RWPE2 (cell line): ENCODE data around the gene SORCS2.

Experiments
- ATAC-seq: fragments of 200-7000 bp; cut with Tn5 transposase; 3 replicates; pipeline ENCODE4 v1.9.1; 2021; ENCODE audit warnings: low read depth
- DNase-seq: peaks from one replicate; pipeline ENCODE4 v3.0.0-alpha.2; 2020; ENCODE audit warnings: low spot score
- H3K27ac ChIP-seq: fragments of 450-650 bp; 2 replicates; pipeline ENCODE4 v1.5.1; 2017; ENCODE audit warnings: mild to moderate bottlenecking; ENCODE audit not compliant: poor library complexity, severe bottlenecking
- H3K27me3 ChIP-seq: fragments of 250-450 bp; sonication (Bioruptor Pico); 2 replicates; pipeline ENCODE4 v1.5.1; 2021; ENCODE audit warnings: mild to moderate bottlenecking, moderate library complexity; ENCODE audit not compliant: insufficient read depth, poor library complexity, severe bottlenecking
- H3K36me3 ChIP-seq: fragments of 250-450 bp; sonication (Bioruptor Pico); 2 replicates; pipeline ENCODE4 v1.5.1; 2020; ENCODE audit warnings: low read depth, mild to moderate bottlenecking, moderate library complexity
- H3K4me1 ChIP-seq: fragments of 250-450 bp; sonication (Bioruptor Pico); 2 replicates; pipeline ENCODE4 v1.5.1; 2021; ENCODE audit warnings: mild to moderate bottlenecking, moderate library complexity; ENCODE audit not compliant: insufficient read depth, poor library complexity, severe bottlenecking
- H3K4me3 ChIP-seq: fragments of 250-450 bp; sonication (Bioruptor Pico); 2 replicates; pipeline ENCODE4 v1.5.1; 2021; ENCODE audit warnings: mild to moderate bottlenecking, moderate library complexity; ENCODE audit not compliant: severe bottlenecking
- H3K9me3 ChIP-seq: fragments of 250-450 bp; sonication (Bioruptor Pico); 2 replicates; pipeline ENCODE4 v1.5.1; 2021; ENCODE audit warnings: mild to moderate bottlenecking, moderate library complexity; ENCODE audit not compliant: severe bottlenecking
- TF ChIP-seq, protein P1 (sequence below): fragments of 450-650 bp; IDR thresholded peaks from one replicate; pipeline ENCODE4 v1.5.1; 2017; ENCODE audit warnings: mild to moderate bottlenecking, moderate library complexity; ENCODE audit not compliant: poor library complexity, severe bottlenecking

SORCS2 gene

DNA sequence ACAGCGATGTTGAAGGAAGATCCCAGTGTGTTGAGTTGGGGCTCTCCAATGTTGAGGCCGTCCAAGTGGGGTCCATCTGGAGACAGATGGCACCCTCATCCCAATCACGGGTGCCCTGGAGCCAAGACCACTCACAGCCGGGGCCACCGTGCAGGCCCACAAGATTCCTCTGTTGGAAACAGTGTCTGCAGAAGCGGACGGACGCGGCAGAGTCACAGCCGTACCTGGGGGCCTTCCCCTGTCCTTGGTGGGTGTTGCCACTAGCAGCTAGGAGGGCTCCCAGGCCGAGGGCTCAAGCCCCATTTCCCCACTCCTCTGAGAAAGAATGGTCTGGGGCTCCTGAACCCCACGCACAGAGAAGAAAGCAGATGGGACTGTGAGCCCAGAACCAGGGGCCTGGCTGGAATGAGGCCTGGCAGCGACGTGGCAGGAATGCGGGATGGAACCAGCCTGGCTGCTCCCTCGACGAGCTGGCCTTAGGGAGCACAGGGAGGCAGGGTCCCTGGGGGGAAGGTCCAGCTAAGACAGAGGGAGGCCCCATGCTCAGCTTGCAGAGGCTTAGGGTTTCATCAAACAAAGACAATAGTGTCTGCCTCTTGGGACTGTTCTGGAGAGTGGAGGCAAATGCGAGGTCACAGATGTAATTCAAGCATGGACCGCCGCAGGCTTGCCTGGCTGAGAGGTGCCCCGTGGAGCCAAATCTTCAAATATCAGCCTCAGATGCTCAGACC, 518.4 kb downstream of the SORCS2 start:
- Histone ChIP-seq H3K9me3 (no peaks in the 10 kb centered on the region), H3K4me1 (no peaks in the 10 kb centered on the region), H3K27ac (no peak overlapping the region), H3K36me3 (no peaks in the 10 kb centered on the region), H3K27me3 (no peaks in the 10 kb centered on the region), H3K4me3 (no peak overlapping the region)
- TF ChIP-seq, protein P1, sequence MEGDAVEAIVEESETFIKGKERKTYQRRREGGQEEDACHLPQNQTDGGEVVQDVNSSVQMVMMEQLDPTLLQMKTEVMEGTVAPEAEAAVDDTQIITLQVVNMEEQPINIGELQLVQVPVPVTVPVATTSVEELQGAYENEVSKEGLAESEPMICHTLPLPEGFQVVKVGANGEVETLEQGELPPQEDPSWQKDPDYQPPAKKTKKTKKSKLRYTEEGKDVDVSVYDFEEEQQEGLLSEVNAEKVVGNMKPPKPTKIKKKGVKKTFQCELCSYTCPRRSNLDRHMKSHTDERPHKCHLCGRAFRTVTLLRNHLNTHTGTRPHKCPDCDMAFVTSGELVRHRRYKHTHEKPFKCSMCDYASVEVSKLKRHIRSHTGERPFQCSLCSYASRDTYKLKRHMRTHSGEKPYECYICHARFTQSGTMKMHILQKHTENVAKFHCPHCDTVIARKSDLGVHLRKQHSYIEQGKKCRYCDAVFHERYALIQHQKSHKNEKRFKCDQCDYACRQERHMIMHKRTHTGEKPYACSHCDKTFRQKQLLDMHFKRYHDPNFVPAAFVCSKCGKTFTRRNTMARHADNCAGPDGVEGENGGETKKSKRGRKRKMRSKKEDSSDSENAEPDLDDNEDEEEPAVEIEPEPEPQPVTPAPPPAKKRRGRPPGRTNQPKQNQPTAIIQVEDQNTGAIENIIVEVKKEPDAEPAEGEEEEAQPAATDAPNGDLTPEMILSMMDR: no peak
- ATAC-seq: no peak
- DNase-seq: no peak

DNA sequence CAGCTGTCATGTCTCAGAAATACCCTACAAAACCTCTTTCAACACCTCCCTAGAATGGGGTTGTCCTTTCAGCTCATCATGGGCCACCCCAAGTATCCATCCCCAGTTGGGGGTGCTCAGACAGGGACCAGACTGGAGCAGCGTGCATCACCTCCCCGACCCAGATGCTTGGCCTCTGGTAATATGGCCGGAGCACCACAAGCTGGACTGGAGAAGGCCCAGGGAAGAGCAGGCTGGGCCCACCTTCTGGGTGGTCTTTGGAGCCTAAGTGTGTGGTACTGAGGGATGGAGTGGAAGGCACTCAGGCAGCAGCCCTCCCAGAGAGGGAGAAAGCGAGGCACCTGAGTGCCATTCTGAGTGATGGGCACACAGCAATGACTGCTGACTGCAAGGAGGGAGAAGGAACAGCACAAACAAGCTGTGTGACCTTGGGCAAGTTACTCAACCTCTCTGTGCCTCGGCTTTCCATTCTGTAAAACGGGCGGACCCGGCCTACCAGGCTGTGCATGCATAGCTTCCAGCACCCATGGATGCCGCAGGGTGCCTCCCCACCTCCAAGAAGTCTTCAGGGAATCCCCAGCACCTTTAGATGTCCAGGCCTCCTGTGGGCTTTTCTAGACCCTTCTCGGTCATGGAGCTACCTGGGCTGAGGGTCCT, 519.1 kb downstream of the SORCS2 start:
- H3K4me3 ChIP-seq: no peak overlapping the region
- no peak overlapping the region for H3K27ac ChIP-seq
- TF ChIP-seq, protein P1: no peak
- no peaks in the 10 kb centered on the region for H3K36me3 ChIP-seq
- H3K27me3 ChIP-seq: no peaks in the 10 kb centered on the region
- ATAC-seq (no peak), DNase-seq (no peak)
- no peaks in the 10 kb centered on the region for H3K4me1 ChIP-seq
- no peaks in the 10 kb centered on the region for H3K9me3 ChIP-seq

DNA sequence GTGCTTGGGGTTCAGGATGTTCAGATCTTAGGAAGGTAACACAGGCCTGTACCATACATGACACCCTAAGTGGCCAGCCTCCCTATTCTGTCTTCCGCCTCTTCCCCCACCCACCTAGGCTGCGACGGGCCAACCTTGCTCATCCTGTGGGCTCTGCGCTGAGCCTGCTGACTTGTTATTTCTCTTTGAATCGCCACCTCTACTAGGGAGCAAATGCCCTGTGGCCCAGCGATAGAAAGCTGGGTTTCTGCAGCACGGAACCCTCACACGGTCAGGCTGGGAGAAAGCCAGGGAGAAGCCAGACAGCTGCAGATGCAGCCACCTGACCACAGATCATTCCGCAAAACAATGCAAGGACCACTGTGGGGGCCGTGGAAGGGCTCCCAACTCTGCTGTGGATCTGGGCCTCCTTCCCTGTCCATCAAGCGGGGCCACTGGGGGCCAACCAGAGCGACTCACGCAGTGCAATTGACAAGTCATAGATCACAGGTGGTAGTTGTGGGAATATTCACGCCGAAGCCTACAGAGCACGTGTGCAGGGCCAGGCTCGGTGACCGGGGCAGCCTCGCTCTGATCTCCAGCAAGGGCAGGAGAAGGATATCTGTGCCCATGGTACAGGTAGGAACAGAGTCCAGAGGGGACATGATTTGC, 519.8 kb downstream of the SORCS2 start:
- Histone ChIP-seq H3K9me3 (no peaks in the 10 kb centered on the region), H3K27me3 (no peaks in the 10 kb centered on the region), H3K4me1 (no peaks in the 10 kb centered on the region), H3K36me3 (no peaks in the 10 kb centered on the region), H3K27ac (no peak overlapping the region), H3K4me3 (no peak overlapping the region)
- DNase-seq (no peak), ATAC-seq (no peak)
- TF ChIP-seq, protein P1: no peak

DNA sequence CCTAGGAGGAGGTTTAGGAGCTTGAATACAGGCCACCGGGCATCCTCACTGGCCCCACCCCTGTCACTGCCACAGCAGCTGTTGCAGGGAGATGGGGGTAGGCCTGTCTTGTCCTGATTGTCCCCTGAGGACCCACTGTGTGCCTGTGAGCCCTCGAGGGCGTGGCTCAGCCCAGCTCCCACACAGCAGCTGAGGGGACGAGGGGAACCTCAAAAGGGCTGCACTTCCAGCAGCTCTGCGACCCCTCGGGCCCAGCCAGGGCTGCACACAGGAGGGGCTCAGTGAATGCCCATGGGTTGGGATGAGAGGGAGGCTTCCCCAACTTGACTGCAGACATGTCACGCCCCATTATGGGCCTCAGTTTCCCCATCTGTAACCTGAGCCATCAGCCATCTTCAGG, 521.4 kb downstream of the SORCS2 start:
- Histone ChIP-seq H3K27ac (no peak overlapping the region), H3K4me3 (no peak overlapping the region), H3K9me3 (no peaks in the 10 kb centered on the region), H3K27me3 (no peaks in the 10 kb centered on the region), H3K36me3 (no peaks in the 10 kb centered on the region), H3K4me1 (no peaks in the 10 kb centered on the region)
- DNase-seq (no peak), ATAC-seq (no peak)
- TF ChIP-seq, protein P1: no peak
